Measurements from ENCODE around the gene TPSD1. TPM values are rescaled to one million over a fixed set of nuclear protein-coding genes. Genes with fewer than 3 reads are reported as not detected.

The TPSD1 gene
- total and polyA plus RNA-seq, 2 donors (not counting 3 experiments of a cell fraction or from before 2014, with no cell fraction given): not detected

DNA sequence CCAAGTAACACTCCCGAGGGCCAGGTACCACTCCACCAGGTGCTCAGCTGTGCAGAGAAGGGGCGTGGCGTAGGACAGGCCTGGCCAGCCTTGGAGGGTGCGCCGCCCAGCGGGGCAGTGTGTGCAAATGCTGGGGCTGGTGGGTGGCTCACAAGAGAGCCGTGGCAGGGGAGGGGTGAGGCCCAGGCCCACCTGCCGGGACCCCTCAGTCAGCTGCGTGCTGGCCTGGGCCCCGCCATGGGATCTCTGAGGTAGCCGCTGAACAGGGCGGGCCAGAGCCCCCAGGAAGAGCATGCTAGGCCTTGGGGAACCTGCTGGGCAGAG is 39.6 kb upstream of the TPSD1 start:
- Histone ChIP-seq H3K36me3 (ENCODE audit: control insufficient read depth in 2 of 2, extremely low read depth in 1 of 2, insufficient read depth in 2 of 2, low read length in 2 of 2) (no peaks in the 10 kb centered on the region), H3K9ac (replicated peaks; ENCODE audit: extremely low read depth, insufficient read depth, low read length) (no peak overlapping the region), H3K79me2 (ENCODE audit: control insufficient read depth, insufficient read depth, low read length) (no peaks in the 10 kb centered on the region), H3K9me1 (replicated peaks; ENCODE audit: control insufficient read depth, extremely low read depth, insufficient read depth, low read length) (no peaks in the 10 kb centered on the region), H3K4me3 (replicated peaks in 1 of 3; ENCODE audit: insufficient read depth in 1 of 3, low read depth in 1 of 3, low read length in 3 of 3) (no peak overlapping the region), H3K9me3 (replicated peaks; ENCODE audit: control insufficient read depth, insufficient read depth, low read length) (no peaks in the 10 kb centered on the region), H3K27me3 (ENCODE audit: control insufficient read depth in 2 of 2, insufficient read depth in 2 of 2, low read length in 2 of 2) (no peaks in the 10 kb centered on the region), H3K4me1 (ENCODE audit: control insufficient read depth, extremely low read depth, insufficient read depth, low read length) (no peaks in the 10 kb centered on the region), H3K4me2 (ENCODE audit: insufficient read depth, low read length) (no peak overlapping the region), H4K20me1 (replicated peaks; ENCODE audit: control insufficient read depth, extremely low read depth, insufficient read depth, low read length) (no peaks in the 10 kb centered on the region), H2AFZ (ENCODE audit: low read depth, low read length) (no peak overlapping the region), H3K27ac (ENCODE audit: insufficient read depth, low read depth, low read length) (no peak overlapping the region)
- FAIRE-seq (no peak), DNase-seq (ENCODE audit: low read depth, low spot score) (no peak)
- intact Hi-C loops (cut with micrococcal nuclease) (loop anchor here (2.0 kb wide), 1 partner anchor 41 kb away; no protein-coding TSS in a partner anchor), dilution Hi-C loops (cut with MboI; ENCODE audit: extremely low pct_ligation_motif_present, low sequenced_read_pairs) (no loop called here)
- CTCF ChIA-PET: no interaction called here
- POLR2A ChIA-PET: no interaction called here
- TF ChIP-seq JUN (IDR thresholded peaks at IDR 0.05; ENCODE audit: borderline replicate concordance, insufficient read depth, insufficient read length, low read depth) (no peak), EZH2 (IDR thresholded peaks at IDR 0.05; ENCODE audit: borderline replicate concordance, low read depth, low read length, severe bottlenecking) (no peak), MYC (IDR thresholded peaks at IDR 0.05; ENCODE audit: low read depth, low read length) (no peak), GATA2 (IDR thresholded peaks at IDR 0.05; ENCODE audit: insufficient read depth, insufficient read length, low read depth, low read length) (no peak), CTCF (IDR thresholded peaks at IDR 0.05; ENCODE audit: extremely low read depth in 1 of 2, insufficient read depth in 1 of 2, low read depth in 1 of 2, low read length in 2 of 2) (no peak), POLR2AphosphoS5 (IDR thresholded peaks at IDR 0.05; ENCODE audit: insufficient read depth, low read depth, low read length) (no peak), FOS (IDR thresholded peaks at IDR 0.05; ENCODE audit: borderline replicate concordance, insufficient read depth, low read length) (no peak), POLR2A (IDR thresholded peaks at IDR 0.05; ENCODE audit: low read depth, low read length) (no peak)
- TF ChIP-seq, protein P1, sequence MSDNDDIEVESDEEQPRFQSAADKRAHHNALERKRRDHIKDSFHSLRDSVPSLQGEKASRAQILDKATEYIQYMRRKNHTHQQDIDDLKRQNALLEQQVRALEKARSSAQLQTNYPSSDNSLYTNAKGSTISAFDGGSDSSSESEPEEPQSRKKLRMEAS (IDR thresholded peaks at IDR 0.05; ENCODE audit: insufficient read depth, insufficient read length): no peak
- BruUV-seq (replicated peaks): no TSS peak

Measured in endothelial cell of umbilical vein (primary cell).